Urinary bladder (tissue), 4 donors: ENCODE data around the gene DPP6. TPM values are rescaled to one million over a fixed set of nuclear protein-coding genes. Genes with fewer than 3 reads are reported as not detected.
"Not testable (repeated sequence)": the region's sequence is repeated elsewhere in the genome, so short reads cannot be mapped to it uniquely, and the experiment has no call there.

Experiments
- DNase-seq: peaks from one replicate; pipeline ENCODE4 v3.0.0-alpha.2; 2015; ENCODE audit errors: extremely low spot score
- H3K27ac ChIP-seq: one replicate; pipeline ENCODE4 v1.5.1; 2013; ENCODE audit warnings: low read depth, mild to moderate bottlenecking, moderate library complexity
- H3K36me3 ChIP-seq: one replicate; pipeline ENCODE4 v1.6.1; 2013; ENCODE audit warnings: mild to moderate bottlenecking, moderate library complexity; ENCODE audit not compliant: insufficient read depth
- H3K4me1 ChIP-seq: one replicate; pipeline ENCODE4 v1.6.1; 2013; ENCODE audit warnings: mild to moderate bottlenecking, moderate library complexity; ENCODE audit not compliant: insufficient read depth
- H3K4me3 ChIP-seq: one replicate; pipeline ENCODE4 v1.5.1; 2013; ENCODE audit warnings: low read depth, low read length
- WGBS: extraction: QIAGEN DNeasy Blood & Tissue Kit; methylation state at CpG from one replicate; pipeline ENCODE4 v1.1.7; 2013; 5-methylcytosine and 5-hydroxymethylcytosine counted together
- polyA plus RNA-seq: library from polyadenylated mRNA; stranded (reverse); fragments of 200-250 nt; gene quantifications from one replicate; pipeline ENCODE4 v1.2.3, GENCODE V29; 2013
- total RNA-seq: library from RNA; depleted of rRNA; stranded (reverse); fragments of >200 nt; gene quantifications from one replicate; pipeline ENCODE4 v1.2.3, GENCODE V29; 2014
- donor health status: healthy with polysubstance abuse.
- donor health status: healthy.

The DPP6 gene
- total and polyA plus RNA-seq, 2 donors: 1.2 to 2.4 TPM

GRCh38 chr7:154148791-154149516, 96.8 kb downstream of the DPP6 start:
- H3K27ac ChIP-seq, H3K36me3 ChIP-seq, H3K4me3 ChIP-seq, H3K4me1 ChIP-seq, DNase-seq: not testable (repeated sequence)
- 85% methylated on average over 9 of the region's 10 CpGs for WGBS

DNA sequence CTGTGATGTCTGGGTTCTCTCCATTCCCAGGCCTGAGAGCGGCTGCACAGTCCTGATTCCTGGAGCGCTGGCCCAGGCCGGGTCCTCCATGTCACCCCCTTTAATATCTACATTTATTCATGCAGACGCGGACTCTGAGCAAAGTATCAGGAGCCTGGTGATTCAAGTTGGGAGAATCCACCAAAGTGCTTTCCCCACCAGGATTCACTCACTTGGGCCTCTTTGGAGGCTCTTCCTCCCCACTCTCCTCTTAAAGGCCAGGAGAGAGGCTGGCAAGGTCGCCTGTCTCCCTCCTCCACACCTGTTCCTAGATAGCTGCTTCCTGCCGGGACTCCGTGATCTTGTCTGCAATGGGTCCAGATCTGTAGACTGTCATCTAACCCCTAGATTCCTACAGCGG, 98.5 kb downstream of the DPP6 start:
- not testable (repeated sequence) for H3K4me1 ChIP-seq, H3K27ac ChIP-seq, H3K4me3 ChIP-seq, DNase-seq, H3K36me3 ChIP-seq
- 84% methylated on average over 9 of the region's 9 CpGs for WGBS

DNA sequence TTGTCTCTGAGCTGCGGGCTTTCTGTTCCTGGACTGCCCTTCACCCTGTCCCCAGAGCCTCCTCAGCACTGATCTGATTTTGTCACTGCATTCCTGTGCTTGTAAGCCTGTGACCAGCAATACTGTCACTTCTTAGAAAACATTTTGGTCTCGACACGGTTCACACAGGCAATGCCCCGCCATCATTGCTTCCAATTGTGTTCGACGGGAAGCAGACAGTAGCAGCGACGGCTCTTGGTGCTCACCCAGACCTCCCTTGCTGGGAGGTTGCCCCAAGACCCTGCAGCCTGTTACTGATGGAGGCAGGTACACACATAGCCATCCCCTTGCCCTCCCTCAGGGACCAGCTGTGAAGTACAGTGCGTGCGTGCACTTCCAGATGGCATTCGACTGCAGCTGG, 99.1 kb downstream of the DPP6 start:
- H3K36me3 ChIP-seq, H3K4me3 ChIP-seq, H3K27ac ChIP-seq, H3K4me1 ChIP-seq, DNase-seq: not testable (repeated sequence)
- WGBS: 87% methylated on average over 11 of the region's 11 CpGs

- H3K36me3 ChIP-seq, H3K27ac ChIP-seq, H3K4me1 ChIP-seq, H3K4me3 ChIP-seq, DNase-seq: not testable (repeated sequence)
- 66% methylated on average over 3 of the region's 3 CpGs for WGBS
Measured at GRCh38 chr7:154155928-154156327, 103.7 kb downstream of the DPP6 start.

DNA sequence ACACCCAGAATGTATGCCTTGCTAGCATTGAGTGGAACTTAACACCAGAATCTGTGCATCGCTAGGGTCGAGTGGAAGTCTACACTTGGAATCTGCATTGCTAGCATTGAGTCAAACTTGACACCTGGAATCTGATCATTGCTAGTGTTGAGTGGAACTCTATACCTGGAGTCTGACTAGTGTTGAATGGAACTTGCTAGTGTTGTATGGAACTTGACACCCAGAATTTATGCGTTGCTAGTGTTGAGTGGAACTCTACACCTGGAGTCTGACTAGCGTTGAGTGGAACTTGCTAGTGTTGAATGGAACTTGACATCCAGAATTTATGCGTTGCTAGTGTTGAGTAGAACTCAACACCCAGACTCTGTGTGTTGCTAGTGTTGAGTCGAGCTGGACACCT, 110.7 kb downstream of the DPP6 start:
- not testable (repeated sequence) for H3K36me3 ChIP-seq, H3K27ac ChIP-seq, H3K4me3 ChIP-seq, DNase-seq, H3K4me1 ChIP-seq
- 87% methylated on average over 5 of the region's 6 CpGs for WGBS

- H3K4me3 ChIP-seq, H3K4me1 ChIP-seq, DNase-seq, H3K36me3 ChIP-seq, H3K27ac ChIP-seq: not testable (repeated sequence)
- 58% methylated on average over 2 of the region's 3 CpGs for WGBS
Measured at GRCh38 chr7:154163642-154164041, 111.4 kb downstream of the DPP6 start.

DNA sequence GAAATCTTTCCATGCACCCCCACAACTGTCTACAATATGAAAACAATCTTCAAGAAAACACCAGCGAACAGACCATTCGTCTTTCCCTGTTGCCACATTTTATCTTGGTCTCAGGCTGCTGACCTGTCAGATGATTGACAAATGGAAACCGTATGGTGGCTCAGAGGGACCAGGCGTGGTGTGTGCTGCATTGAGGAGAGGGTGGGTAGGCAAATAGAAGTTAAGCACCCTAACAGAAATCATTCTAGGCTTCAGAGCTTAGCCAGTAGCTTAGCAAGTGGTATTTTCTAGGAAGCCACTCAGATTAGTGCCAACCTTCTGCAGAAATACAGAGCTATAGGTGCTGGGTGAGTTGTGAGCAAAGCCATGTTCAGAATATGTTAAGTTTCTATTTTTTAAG, 114.9 kb downstream of the DPP6 start:
- DNase-seq: no peak
- no peak overlapping the region for H3K27ac ChIP-seq
- WGBS: 31% methylated on average over 4 of the region's 4 CpGs
- no peaks in the 10 kb centered on the region for H3K36me3 ChIP-seq
- no peak overlapping the region for H3K4me3 ChIP-seq
- no peaks in the 10 kb centered on the region for H3K4me1 ChIP-seq

DNA sequence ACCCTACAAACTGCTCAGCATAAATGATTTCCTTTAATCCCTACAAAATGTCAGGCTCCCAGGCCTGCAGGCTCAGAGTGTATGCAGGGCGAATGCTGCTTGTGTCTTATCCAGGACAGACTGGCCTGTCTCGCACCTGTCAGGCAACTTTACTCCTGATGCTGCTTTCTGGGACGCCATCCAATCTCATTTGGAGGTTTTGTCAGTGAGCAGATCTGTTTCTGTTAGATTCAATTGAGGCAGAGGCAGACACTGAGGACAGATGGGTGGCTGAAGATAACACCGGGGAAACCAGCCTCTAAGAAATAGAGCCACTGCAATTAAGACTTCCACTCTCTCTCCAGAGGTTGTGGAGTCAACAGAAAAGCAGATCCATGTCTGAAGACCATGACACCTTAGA, 115.6 kb downstream of the DPP6 start:
- no peak overlapping the region for H3K27ac ChIP-seq
- 63% methylated on average over 4 of the region's 4 CpGs for WGBS
- no peaks in the 10 kb centered on the region for H3K4me1 ChIP-seq
- DNase-seq: no peak
- H3K4me3 ChIP-seq: no peak overlapping the region
- no peaks in the 10 kb centered on the region for H3K36me3 ChIP-seq

GRCh38 chr7:154171422-154171821, 119.2 kb downstream of the DPP6 start:
- WGBS: 8% methylated on average over 1 of the region's 1 CpG
- Histone ChIP-seq H3K4me3 (no peak overlapping the region), H3K4me1 (no peaks in the 10 kb centered on the region), H3K27ac (no peak overlapping the region), H3K36me3 (no peaks in the 10 kb centered on the region)
- DNase-seq: no peak

- WGBS: 59% methylated on average over 3 of the region's 3 CpGs
Measured at GRCh38 chr7:154172236-154172635, 120.0 kb downstream of the DPP6 start.

DNA sequence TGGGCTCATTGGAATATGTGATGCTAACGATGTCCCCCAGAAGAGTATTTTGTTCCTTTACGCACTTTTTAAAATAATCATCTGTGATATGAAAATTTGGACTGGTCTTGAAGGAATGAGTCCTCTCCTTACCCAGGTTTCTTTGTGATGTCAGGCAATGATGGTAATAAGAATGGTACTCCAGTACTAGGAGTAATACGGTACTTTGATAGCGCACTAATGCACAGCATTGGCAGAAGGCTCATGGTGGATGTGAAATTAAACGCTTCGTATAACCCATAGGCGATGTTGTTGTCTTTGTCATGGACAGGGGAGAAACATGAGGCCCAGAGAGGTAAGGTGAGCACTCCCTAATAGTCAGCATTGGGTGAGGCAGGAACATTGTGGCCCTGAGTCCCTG, 125.4 kb downstream of the DPP6 start:
- H3K27ac ChIP-seq: no peak overlapping the region
- no peaks in the 10 kb centered on the region for H3K4me1 ChIP-seq
- H3K4me3 ChIP-seq: no peak overlapping the region
- no peak for DNase-seq
- H3K36me3 ChIP-seq: no peaks in the 10 kb centered on the region
- WGBS: 86% methylated on average over 7 of the region's 7 CpGs

More at GRCh38 chr7:154172236-154172635, 120.0 kb downstream of the DPP6 start:
- DNase-seq: no peak
- Histone ChIP-seq H3K4me1 (no peaks in the 10 kb centered on the region), H3K27ac (no peak overlapping the region), H3K36me3 (no peaks in the 10 kb centered on the region), H3K4me3 (no peak overlapping the region)

DNA sequence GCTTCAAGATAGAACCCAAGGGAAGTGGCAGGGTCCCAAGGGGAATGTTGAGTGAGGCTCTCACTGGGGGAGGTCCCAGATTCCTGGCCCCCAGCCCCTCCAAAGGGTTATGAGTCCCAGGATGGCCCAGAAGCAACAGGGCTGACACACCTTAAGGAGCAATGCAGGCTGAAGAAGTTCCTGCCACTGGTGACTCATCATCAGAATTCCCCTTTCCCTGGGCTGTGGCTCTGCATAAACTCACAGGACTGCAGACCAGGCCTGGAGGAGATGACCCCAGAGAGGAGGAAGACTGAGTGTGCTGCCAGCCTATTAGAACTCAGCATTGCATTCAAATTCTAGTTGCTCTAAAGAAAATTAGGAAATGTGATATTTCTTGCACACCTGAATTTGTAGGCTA, 126.7 kb downstream of the DPP6 start:
- Histone ChIP-seq H3K4me1 (no peaks in the 10 kb centered on the region), H3K36me3 (no peaks in the 10 kb centered on the region), H3K4me3 (no peak overlapping the region), H3K27ac (no peak overlapping the region)
- DNase-seq: no peak

DNA sequence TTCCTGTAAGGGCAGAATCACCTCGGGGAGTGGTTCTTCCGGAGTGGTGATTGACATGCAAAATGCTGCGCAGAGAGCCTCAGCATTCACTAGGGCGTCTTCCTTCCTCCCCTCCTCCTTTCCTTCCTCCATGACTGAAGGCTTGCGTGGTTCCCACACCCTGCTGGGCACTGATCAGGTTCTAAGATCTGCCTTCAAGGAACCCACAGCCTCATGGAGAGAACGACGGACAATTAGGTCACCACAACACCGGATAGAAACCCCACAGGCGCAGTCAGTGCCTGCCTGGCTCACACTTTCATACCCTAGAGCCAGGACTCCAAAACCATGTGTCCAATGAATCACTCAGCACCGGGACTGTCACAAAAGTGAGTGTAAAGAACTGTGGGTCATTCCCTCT, 131.3 kb downstream of the DPP6 start:
- Histone ChIP-seq H3K27ac (no peak overlapping the region), H3K36me3 (no peaks in the 10 kb centered on the region), H3K4me1 (no peaks in the 10 kb centered on the region), H3K4me3 (no peak overlapping the region)
- no peak for DNase-seq
- 34% methylated on average over 10 of the region's 10 CpGs for WGBS

GRCh38 chr7:154183946-154184345, 131.7 kb downstream of the DPP6 start:
- Histone ChIP-seq H3K4me1 (no peaks in the 10 kb centered on the region), H3K27ac (no peak overlapping the region), H3K36me3 (no peaks in the 10 kb centered on the region), H3K4me3 (no peak overlapping the region)
- DNase-seq: no peak
- 50% methylated on average over 3 of the region's 3 CpGs for WGBS

DNA sequence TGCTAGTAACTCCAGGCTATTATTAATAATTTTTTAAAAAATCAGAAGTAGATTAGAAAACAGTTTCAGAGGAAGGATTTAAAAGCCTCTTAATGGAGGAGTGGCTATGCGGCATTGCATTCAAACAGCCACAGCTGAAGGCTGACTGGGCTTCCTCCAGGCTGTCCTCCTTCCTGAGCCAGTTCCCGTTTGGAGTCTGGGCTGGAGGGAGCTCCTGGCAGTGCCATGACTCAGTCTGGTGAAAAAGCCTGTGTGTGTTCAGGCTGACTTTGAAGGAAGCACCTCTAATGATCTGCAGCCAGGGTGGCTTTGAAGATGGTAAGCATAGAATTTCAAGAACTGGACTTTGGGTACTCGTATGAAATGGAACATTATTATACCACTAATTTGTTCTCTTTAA, 134.6 kb downstream of the DPP6 start:
- no peaks in the 10 kb centered on the region for H3K4me1 ChIP-seq
- WGBS: 67% methylated on average over 3 of the region's 3 CpGs
- DNase-seq: no peak
- no peak overlapping the region for H3K27ac ChIP-seq
- H3K36me3 ChIP-seq: no peaks in the 10 kb centered on the region
- no peak overlapping the region for H3K4me3 ChIP-seq
